PC-3 (cell line): ENCODE measurements around the gene SPHKAP. TPM values are rescaled to one million over a fixed set of nuclear protein-coding genes. Genes with fewer than 3 reads are reported as not detected.

Source experiments
- ATAC-seq: fragments of 200-7000 bp; cut with Tn5 transposase; 2 replicates; pipeline ENCODE4 v1.9.1; 2020; ENCODE audit warnings: mild to moderate bottlenecking, moderate library complexity
- BruUV-seq: library from RNA; stranded (reverse); fragments of 400-500 nt; replicated peaks from 2 replicates; lab custom pipeline; 2021; lab: Mats Ljungman, UMichigan
- CTCF ChIA-PET: fragments of 300-600 bp; sonication (Branson Sonifier 250); formaldehyde crosslinking; loops from one replicate; lab custom pipeline; 2022; ENCODE audit warnings: antibody characterized with exemption; lab: Charles Lee
- POLR2A ChIA-PET: fragments of 300-600 bp; sonication (Branson Sonifier 250); formaldehyde crosslinking; loops from one replicate; lab custom pipeline; 2022; ENCODE audit warnings: antibody characterized with exemption; ENCODE audit not compliant: unreplicated experiment; lab: Charles Lee
- DNase-seq: peaks from one replicate; pipeline ENCODE4 v3.0.0-alpha.2; 2015
- H2AFZ ChIP-seq: fragments of 300-600 bp; sonication (generic); 2 replicates; pipeline ENCODE4 v1.6.0; 2016; ENCODE audit warnings: antibody characterized with exemption, low read length
- H3F3A ChIP-seq: fragments of 300-600 bp; sonication (generic); one replicate; pipeline ENCODE4 v1.6.0; 2017; ENCODE audit warnings: antibody characterized with exemption, low read length, control low read depth, mild to moderate bottlenecking; ENCODE audit not compliant: unreplicated experiment
- H3K27ac ChIP-seq: fragments of 300-600 bp; sonication (generic); 2 replicates; pipeline ENCODE4 v1.5.1; 2016; ENCODE audit warnings: mild to moderate bottlenecking, low read length
- H3K27me3 ChIP-seq: fragments of 300-600 bp; sonication (generic); 2 replicates; pipeline ENCODE4 v1.6.1; 2016; ENCODE audit warnings: low read length, mixed read lengths
- H3K36me3 ChIP-seq: fragments of 300-600 bp; sonication (generic); 2 replicates; pipeline ENCODE4 v1.6.1; 2016; ENCODE audit warnings: low read depth, mixed run types, low read length, mixed read lengths
- H3K4me1 ChIP-seq: fragments of 300-600 bp; sonication (generic); 2 replicates; pipeline ENCODE4 v1.5.1; 2016; ENCODE audit warnings: low read length; ENCODE audit not compliant: insufficient read depth
- H3K4me2 ChIP-seq: fragments of 300-600 bp; sonication (generic); 2 replicates; pipeline ENCODE4 v1.6.0; 2016; ENCODE audit warnings: low read length
- H3K4me3 ChIP-seq: fragments of 300-600 bp; sonication (generic); 2 replicates; pipeline ENCODE4 v1.5.1; 2016; ENCODE audit warnings: mild to moderate bottlenecking, low read length, mixed read lengths
- H3K79me2 ChIP-seq: fragments of 300-600 bp; sonication (generic); 2 replicates; pipeline ENCODE4 v1.6.1; 2017; ENCODE audit warnings: low read length, mixed read lengths
- H3K9ac ChIP-seq: fragments of 300-600 bp; sonication (generic); 2 replicates; pipeline ENCODE4 v1.6.0; 2016; ENCODE audit warnings: mild to moderate bottlenecking, low read length
- H3K9me2 ChIP-seq: fragments of 300-600 bp; sonication (generic); replicated peaks from 2 replicates; pipeline ENCODE4 v1.6.1; 2016; ENCODE audit warnings: mixed run types, low read length, mixed read lengths
- H3K9me3 ChIP-seq: fragments of 300-600 bp; sonication (generic); 2 replicates; pipeline ENCODE4 v1.6.1; 2016; ENCODE audit warnings: low read length, mixed read lengths
- H4K20me1 ChIP-seq: fragments of 300-600 bp; sonication (generic); 2 replicates; pipeline ENCODE4 v1.6.1; 2016; ENCODE audit warnings: low read length, mixed read lengths
- EZH2 ChIP-seq: fragments of 300-600 bp; sonication (generic); IDR thresholded peaks from one replicate; pipeline ENCODE4 v1.6.1; 2017; ENCODE audit warnings: antibody characterized with exemption, mild to moderate bottlenecking, low read length; ENCODE audit not compliant: unreplicated experiment
- EZH2phosphoT487 ChIP-seq: fragments of 300-600 bp; sonication (generic); IDR thresholded peaks from 2 replicates; pipeline ENCODE4 v1.6.1; 2018; ENCODE audit warnings: mild to moderate bottlenecking, antibody characterized with exemption, low read length, borderline replicate concordance
- intact Hi-C: fragments of 100-400 bp; cut with micrococcal nuclease; formaldehyde crosslinking; loops from 2 replicates; pipeline ENCODE4 v1.9.0; 2023
- total RNA-seq: library from RNA; depleted of rRNA; stranded (reverse); fragments of >200 nt; gene quantifications from 2 replicates; pipeline ENCODE4 v1.2.3, GENCODE V29; 2014
- TF ChIP-seq, protein P1 (sequence below): fragments of 300-600 bp; sonication (generic); conservative IDR thresholded peaks from 2 replicates; pipeline ENCODE4 v1.5.1; 2017; ENCODE audit warnings: antibody characterized with exemption, low read depth, mild to moderate bottlenecking, low read length

SPHKAP gene
- total RNA-seq, 1 experiment from 2014 or later = not detected

DNA sequence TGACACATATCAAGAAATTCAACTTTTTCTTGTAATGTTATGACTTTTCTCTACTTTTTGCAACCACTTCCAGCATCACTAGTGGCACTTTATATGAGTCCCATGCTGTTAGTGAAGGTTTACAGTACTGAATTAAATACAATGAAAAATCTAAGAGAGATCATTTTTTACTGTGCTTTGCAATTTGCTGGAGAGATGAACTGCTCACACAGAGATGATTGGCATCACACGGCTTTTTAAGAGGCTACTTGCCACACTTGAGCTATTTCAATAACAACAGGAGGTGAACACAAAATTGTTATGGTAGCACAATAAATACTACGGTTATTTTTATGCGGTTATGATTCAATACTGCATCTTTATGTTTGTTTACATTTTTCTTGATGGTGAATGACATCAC lies 221.2 kb downstream of the SPHKAP start:
- Histone ChIP-seq H2AFZ (no peak overlapping the region), H3K4me2 (no peak overlapping the region), H3K79me2 (no peaks in the 10 kb centered on the region), H3K4me3 (no peak overlapping the region), H3K4me1 (no peaks in the 10 kb centered on the region), H4K20me1 (no peaks in the 10 kb centered on the region), H3K9ac (no peak overlapping the region), H3K9me2 (no peaks in the 10 kb centered on the region), H3K36me3 (no peaks in the 10 kb centered on the region), H3K27ac (no peak overlapping the region), H3K9me3 (no peaks in the 10 kb centered on the region), H3K27me3 (peaks cover 9% of the 10 kb centered on the region; the same call in 1 of the 2 replicates), H3F3A (no peaks in the 10 kb centered on the region)
- ChIA-PET CTCF (no interaction called here), POLR2A (interaction anchor here (0.5 kb wide), 1 partner anchor 14 kb away, joined by 3 read pairs; no protein-coding TSS in a partner anchor)
- ATAC-seq = no peak
- intact Hi-C loops = no loop called here
- no TSS peak for BruUV-seq
- no peak for DNase-seq
- no peak for TF ChIP-seq EZH2phosphoT487
- no peak for TF ChIP-seq EZH2
- TF ChIP-seq, protein P1, sequence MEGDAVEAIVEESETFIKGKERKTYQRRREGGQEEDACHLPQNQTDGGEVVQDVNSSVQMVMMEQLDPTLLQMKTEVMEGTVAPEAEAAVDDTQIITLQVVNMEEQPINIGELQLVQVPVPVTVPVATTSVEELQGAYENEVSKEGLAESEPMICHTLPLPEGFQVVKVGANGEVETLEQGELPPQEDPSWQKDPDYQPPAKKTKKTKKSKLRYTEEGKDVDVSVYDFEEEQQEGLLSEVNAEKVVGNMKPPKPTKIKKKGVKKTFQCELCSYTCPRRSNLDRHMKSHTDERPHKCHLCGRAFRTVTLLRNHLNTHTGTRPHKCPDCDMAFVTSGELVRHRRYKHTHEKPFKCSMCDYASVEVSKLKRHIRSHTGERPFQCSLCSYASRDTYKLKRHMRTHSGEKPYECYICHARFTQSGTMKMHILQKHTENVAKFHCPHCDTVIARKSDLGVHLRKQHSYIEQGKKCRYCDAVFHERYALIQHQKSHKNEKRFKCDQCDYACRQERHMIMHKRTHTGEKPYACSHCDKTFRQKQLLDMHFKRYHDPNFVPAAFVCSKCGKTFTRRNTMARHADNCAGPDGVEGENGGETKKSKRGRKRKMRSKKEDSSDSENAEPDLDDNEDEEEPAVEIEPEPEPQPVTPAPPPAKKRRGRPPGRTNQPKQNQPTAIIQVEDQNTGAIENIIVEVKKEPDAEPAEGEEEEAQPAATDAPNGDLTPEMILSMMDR = no peak

DNA sequence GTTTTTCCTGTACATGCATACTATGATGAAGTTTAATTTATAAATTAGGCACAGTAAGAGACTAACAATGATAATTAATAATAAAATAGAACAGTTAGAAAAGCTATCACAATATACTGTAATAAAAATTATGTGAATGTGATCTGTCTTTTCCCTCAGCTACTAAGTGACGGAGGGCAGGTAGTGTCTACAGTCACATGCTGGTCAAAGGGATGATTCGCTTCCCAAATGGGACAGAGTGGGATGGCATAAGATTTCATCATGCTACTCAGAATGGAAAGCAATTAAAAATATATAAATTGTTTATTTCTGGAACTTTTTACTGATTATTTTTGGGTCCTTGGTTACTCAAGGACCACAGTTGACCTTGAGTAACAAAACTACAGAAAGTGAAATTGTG lies 238.5 kb downstream of the SPHKAP start:
- Histone ChIP-seq H3K79me2 (no peaks in the 10 kb centered on the region), H3K4me1 (0 out of 2 replicates have a peak, but pooled peaks cover 2% of the 10 kb centered on the region), H3K9me2 (no peaks in the 10 kb centered on the region), H3K36me3 (no peaks in the 10 kb centered on the region), H3K27ac (no peak overlapping the region), H3K27me3 (no peaks in the 10 kb centered on the region), H4K20me1 (no peaks in the 10 kb centered on the region), H3K4me3 (no peak overlapping the region), H3K4me2 (no peak overlapping the region), H3F3A (no peaks in the 10 kb centered on the region), H2AFZ (no peak overlapping the region), H3K9me3 (no peaks in the 10 kb centered on the region), H3K9ac (no peak overlapping the region)
- DNase-seq = no peak
- no peak for ATAC-seq
- TF ChIP-seq EZH2phosphoT487 (no peak), EZH2 (no peak)
- TF ChIP-seq, protein P1 = no peak
- ChIA-PET POLR2A (no interaction called here), CTCF (no interaction called here)
- intact Hi-C loops = no loop called here
- no TSS peak for BruUV-seq

DNA sequence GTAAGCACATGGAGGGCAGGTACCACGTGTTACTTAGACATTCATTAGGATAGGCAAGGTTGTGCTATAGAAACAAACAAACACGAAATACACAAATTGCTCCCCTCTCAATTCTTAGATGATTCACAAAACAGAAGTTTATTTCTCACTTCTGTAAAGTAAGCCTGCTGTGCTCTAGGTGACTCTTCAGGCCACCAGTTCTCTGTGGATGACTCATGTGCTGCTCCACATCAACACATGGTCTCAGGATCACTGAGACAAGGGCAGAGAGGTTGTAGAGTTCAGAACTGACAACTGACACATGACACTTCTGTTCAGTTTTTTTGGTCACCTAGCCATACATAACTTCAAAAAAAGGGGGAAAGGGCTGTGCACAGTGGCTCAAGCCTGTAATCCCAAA lies 239.5 kb downstream of the SPHKAP start:
- ChIA-PET POLR2A (no interaction called here), CTCF (interaction anchor here (0.6 kb wide), 1 partner anchor 417 kb away, joined by 3 read pairs; no protein-coding TSS in a partner anchor)
- H3K9me2 ChIP-seq = no peaks in the 10 kb centered on the region
- ATAC-seq (peak; percentile 40; the same call in 1 of the 2 replicates), DNase-seq (peak; percentile 26)
- H3K27ac ChIP-seq = no peak overlapping the region
- no peaks in the 10 kb centered on the region for H3K79me2 ChIP-seq
- H3K9me3 ChIP-seq = no peaks in the 10 kb centered on the region
- no peak overlapping the region for H3K9ac ChIP-seq
- intact Hi-C loops = no loop called here
- H3K36me3 ChIP-seq = no peaks in the 10 kb centered on the region
- no peak overlapping the region for H3K4me3 ChIP-seq
- no peaks in the 10 kb centered on the region for H4K20me1 ChIP-seq
- no peaks in the 10 kb centered on the region for H3F3A ChIP-seq
- no peak overlapping the region for H3K4me2 ChIP-seq
- BruUV-seq = no TSS peak
- no peaks in the 10 kb centered on the region for H3K27me3 ChIP-seq
- TF ChIP-seq, protein P1 = no peak
- TF ChIP-seq EZH2phosphoT487 (no peak), EZH2 (no peak)
- H2AFZ ChIP-seq = no peak overlapping the region
- 0 out of 2 replicates have a peak, but pooled peaks cover 2% of the 10 kb centered on the region for H3K4me1 ChIP-seq
